MM.1S (cell line): ENCODE results near the gene SDF4.

Experiments
- DNase-seq: peaks from one replicate; pipeline ENCODE4 v3.0.0-alpha.2; 2015
- H2AFZ ChIP-seq: fragments of 300-600 bp; sonication (generic); 2 replicates; pipeline ENCODE4 v1.6.0; 2016; ENCODE audit warnings: antibody characterized with exemption, low read length
- H3F3A ChIP-seq: fragments of 300-600 bp; sonication (generic); 2 replicates; pipeline ENCODE4 v1.6.1; 2016; ENCODE audit warnings: mild to moderate bottlenecking, antibody characterized with exemption, low read length, moderate library complexity, mixed read lengths; ENCODE audit not compliant: insufficient read depth
- H3K27ac ChIP-seq: fragments of 300-600 bp; sonication (generic); 2 replicates; pipeline ENCODE4 v1.5.1; 2016; ENCODE audit warnings: mild to moderate bottlenecking, low read length
- H3K27me3 ChIP-seq: fragments of 300-600 bp; sonication (generic); replicated peaks from 2 replicates; pipeline ENCODE4 v1.6.0; 2016; ENCODE audit warnings: low read length; ENCODE audit not compliant: insufficient read depth
- H3K36me3 ChIP-seq: fragments of 300-600 bp; sonication (generic); replicated peaks from 2 replicates; pipeline ENCODE4 v1.6.1; 2016; ENCODE audit warnings: mild to moderate bottlenecking, low read length, mixed read lengths; ENCODE audit not compliant: insufficient read depth
- H3K4me1 ChIP-seq: fragments of 300-600 bp; sonication (generic); 2 replicates; pipeline ENCODE4 v1.6.1; 2016; ENCODE audit warnings: low read length, mixed read lengths
- H3K4me2 ChIP-seq: fragments of 300-600 bp; sonication (generic); 2 replicates; pipeline ENCODE4 v1.6.0; 2016; ENCODE audit warnings: low read depth, low read length
- H3K4me3 ChIP-seq: fragments of 300-600 bp; sonication (generic); 2 replicates; pipeline ENCODE4 v1.5.1; 2016; ENCODE audit warnings: low read length, mixed read lengths
- H3K79me2 ChIP-seq: fragments of 300-600 bp; sonication (generic); 2 replicates; pipeline ENCODE4 v1.6.1; 2016; ENCODE audit warnings: mixed run types, low read length, mixed read lengths
- H3K9ac ChIP-seq: fragments of 300-600 bp; sonication (generic); 2 replicates; pipeline ENCODE4 v1.6.1; 2016; ENCODE audit warnings: low read length, mixed read lengths
- H3K9me2 ChIP-seq: fragments of 300-600 bp; sonication (generic); replicated peaks from 2 replicates; pipeline ENCODE4 v1.6.1; 2016; ENCODE audit warnings: mild to moderate bottlenecking, low read length, mixed read lengths; ENCODE audit not compliant: insufficient read depth
- H3K9me3 ChIP-seq: fragments of 300-600 bp; sonication (generic); replicated peaks from 2 replicates; pipeline ENCODE4 v1.6.1; 2016; ENCODE audit warnings: mild to moderate bottlenecking, low read length, mixed read lengths; ENCODE audit not compliant: insufficient read depth
- H4K20me1 ChIP-seq: fragments of 300-600 bp; sonication (generic); 2 replicates; pipeline ENCODE4 v1.6.1; 2016; ENCODE audit warnings: mild to moderate bottlenecking, low read length, moderate library complexity, mixed read lengths; ENCODE audit not compliant: insufficient read depth
- EZH2 ChIP-seq: fragments of 300-600 bp; sonication (generic); optimal IDR thresholded peaks from 2 replicates; pipeline ENCODE3; 2017; ENCODE audit warnings: low read depth, mild to moderate bottlenecking, antibody characterized with exemption, low read length, mixed read lengths
- EZH2phosphoT487 ChIP-seq: fragments of 300-600 bp; sonication (generic); IDR thresholded peaks from 2 replicates; pipeline ENCODE4 v1.6.1; 2018; ENCODE audit warnings: antibody characterized with exemption, low read length
- TF ChIP-seq, protein P1 (sequence below): fragments of 300-600 bp; sonication (generic); IDR thresholded peaks from 2 replicates; pipeline ENCODE4 v1.5.1; 2016; ENCODE audit warnings: antibody characterized with exemption, low read length, mixed read lengths

The SDF4 gene

GRCh38 chr1:1226566-1227362, 5.0 kb downstream of the SDF4 start:
- Histone ChIP-seq H3K4me2 (no peak overlapping the region), H2AFZ (no peak overlapping the region), H4K20me1 (no peaks in the 10 kb centered on the region), H3K79me2 (peaks cover 71% of the 10 kb centered on the region), H3K27me3 (no peaks in the 10 kb centered on the region), H3K9me3 (no peaks in the 10 kb centered on the region), H3K4me3 (no peak overlapping the region), H3K36me3 (peaks cover 12% of the 10 kb centered on the region), H3F3A (no peaks in the 10 kb centered on the region), H3K4me1 (0 out of 2 replicates have a peak, but pooled peaks cover 3% of the 10 kb centered on the region), H3K27ac (no peak overlapping the region), H3K9me2 (no peaks in the 10 kb centered on the region), H3K9ac (no peak overlapping the region)
- TF ChIP-seq EZH2phosphoT487: no peak
- no peak for TF ChIP-seq EZH2
- TF ChIP-seq, protein P1, sequence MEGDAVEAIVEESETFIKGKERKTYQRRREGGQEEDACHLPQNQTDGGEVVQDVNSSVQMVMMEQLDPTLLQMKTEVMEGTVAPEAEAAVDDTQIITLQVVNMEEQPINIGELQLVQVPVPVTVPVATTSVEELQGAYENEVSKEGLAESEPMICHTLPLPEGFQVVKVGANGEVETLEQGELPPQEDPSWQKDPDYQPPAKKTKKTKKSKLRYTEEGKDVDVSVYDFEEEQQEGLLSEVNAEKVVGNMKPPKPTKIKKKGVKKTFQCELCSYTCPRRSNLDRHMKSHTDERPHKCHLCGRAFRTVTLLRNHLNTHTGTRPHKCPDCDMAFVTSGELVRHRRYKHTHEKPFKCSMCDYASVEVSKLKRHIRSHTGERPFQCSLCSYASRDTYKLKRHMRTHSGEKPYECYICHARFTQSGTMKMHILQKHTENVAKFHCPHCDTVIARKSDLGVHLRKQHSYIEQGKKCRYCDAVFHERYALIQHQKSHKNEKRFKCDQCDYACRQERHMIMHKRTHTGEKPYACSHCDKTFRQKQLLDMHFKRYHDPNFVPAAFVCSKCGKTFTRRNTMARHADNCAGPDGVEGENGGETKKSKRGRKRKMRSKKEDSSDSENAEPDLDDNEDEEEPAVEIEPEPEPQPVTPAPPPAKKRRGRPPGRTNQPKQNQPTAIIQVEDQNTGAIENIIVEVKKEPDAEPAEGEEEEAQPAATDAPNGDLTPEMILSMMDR: no peak
- DNase-seq: no peak

DNA sequence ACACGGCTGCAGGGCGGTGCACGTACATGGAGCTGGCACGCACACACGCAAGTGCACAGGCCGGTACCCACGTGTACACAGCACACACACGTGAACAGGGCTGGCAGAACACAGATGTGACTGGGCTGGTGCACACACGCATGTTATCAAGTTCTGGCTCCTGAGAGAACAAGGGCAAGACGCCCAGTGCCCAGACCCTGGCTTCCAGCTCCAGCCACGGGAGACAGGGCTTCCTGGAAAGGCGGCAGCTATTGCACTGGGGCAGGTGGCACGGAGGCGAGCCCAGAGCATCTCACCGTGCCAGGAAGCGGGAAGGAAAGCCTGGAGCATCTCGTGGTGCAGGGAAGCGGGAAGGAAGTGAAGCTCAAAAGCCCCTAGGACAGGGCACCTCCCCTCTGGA, 5.9 kb downstream of the SDF4 start:
- no peaks in the 10 kb centered on the region for H3K9me2 ChIP-seq
- no peak overlapping the region for H3K4me2 ChIP-seq
- no peaks in the 10 kb centered on the region for H3F3A ChIP-seq
- no peak for DNase-seq
- no peaks in the 10 kb centered on the region for H3K9me3 ChIP-seq
- H3K79me2 ChIP-seq: peaks cover 63% of the 10 kb centered on the region
- H4K20me1 ChIP-seq: no peaks in the 10 kb centered on the region
- TF ChIP-seq EZH2: no peak
- TF ChIP-seq, protein P1: no peak
- TF ChIP-seq EZH2phosphoT487: no peak
- H3K9ac ChIP-seq: no peak overlapping the region
- H3K27me3 ChIP-seq: no peaks in the 10 kb centered on the region
- H3K27ac ChIP-seq: no peak overlapping the region
- H3K36me3 ChIP-seq: peaks cover 12% of the 10 kb centered on the region
- H2AFZ ChIP-seq: no peak overlapping the region
- H3K4me3 ChIP-seq: no peak overlapping the region
- 0 out of 2 replicates have a peak, but pooled peaks cover 3% of the 10 kb centered on the region for H3K4me1 ChIP-seq

- Histone ChIP-seq H3K27me3 (no peaks in the 10 kb centered on the region), H3K4me1 (0 out of 2 replicates have a peak, but pooled peaks cover 3% of the 10 kb centered on the region), H2AFZ (no peak overlapping the region), H3K9ac (no peak overlapping the region), H3F3A (no peaks in the 10 kb centered on the region), H3K27ac (no peak overlapping the region), H3K36me3 (peaks cover 12% of the 10 kb centered on the region), H3K9me2 (no peaks in the 10 kb centered on the region), H4K20me1 (no peaks in the 10 kb centered on the region), H3K4me2 (no peak overlapping the region), H3K9me3 (no peaks in the 10 kb centered on the region), H3K4me3 (no peak overlapping the region), H3K79me2 (peaks cover 57% of the 10 kb centered on the region)
- no peak for DNase-seq
- TF ChIP-seq, protein P1: no peak
- TF ChIP-seq EZH2 (no peak), EZH2phosphoT487 (no peak)
Measured at GRCh38 chr1:1225238-1225845, 6.5 kb downstream of the SDF4 start.
